GM21528 (cell line): ENCODE results near the gene SFXN5.

Experiments
- ATAC-seq: cut with Tn5 transposase; IDR thresholded peaks from one replicate; pipeline ENCODE4 v1.9.1; 2021; ENCODE audit warnings: mild to moderate bottlenecking, moderate library complexity; ENCODE audit not compliant: unreplicated experiment, low FRiP score

Gene SFXN5

DNA sequence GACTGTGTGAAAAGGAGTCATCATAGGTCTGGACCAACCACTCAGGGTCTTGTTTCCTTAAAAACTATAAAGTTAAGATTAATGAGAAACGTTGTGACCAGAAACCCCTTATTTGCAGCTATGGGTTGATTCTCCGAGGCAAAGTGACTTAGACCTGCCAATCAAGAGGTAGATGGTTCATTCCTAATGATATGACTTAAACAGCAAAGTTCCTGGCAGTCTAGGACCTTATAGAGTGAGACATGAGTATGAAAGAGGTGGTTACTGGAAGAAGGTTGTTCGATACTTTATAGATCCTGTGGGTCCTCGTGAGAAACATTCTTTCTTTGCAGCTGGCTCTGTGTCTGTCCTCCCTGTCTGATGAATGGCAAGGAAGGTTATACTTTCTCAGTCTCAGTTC is 8.0 kb downstream of the SFXN5 start:
- no peak for ATAC-seq

GRCh38 chr2:73059106-73059505 is 12.4 kb downstream of the SFXN5 start:
- no peak for ATAC-seq

DNA sequence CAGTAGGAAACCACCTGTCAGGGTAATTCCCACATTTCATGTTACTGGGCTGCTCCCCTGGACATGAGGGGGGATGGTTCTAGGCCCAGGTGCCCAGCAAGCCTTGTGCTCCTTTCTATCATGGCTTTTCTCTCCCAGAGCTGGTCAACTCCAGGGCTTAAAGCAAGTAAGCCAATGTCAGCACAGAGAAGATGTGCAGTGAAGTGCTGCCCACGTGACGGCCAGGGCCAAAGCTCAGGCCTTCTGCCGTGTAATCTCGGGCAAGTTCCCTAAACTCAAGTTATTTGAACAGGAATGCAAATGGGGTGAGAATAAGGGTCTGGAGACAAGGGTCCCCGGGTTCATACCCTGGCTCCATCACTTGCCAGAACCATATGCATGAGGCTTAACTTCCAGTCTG is 16.5 kb downstream of the SFXN5 start:
- ATAC-seq, result no peak

- no peak for ATAC-seq
These were observed 18.0 kb downstream of the SFXN5 start for GRCh38 chr2:73053316-73054114.

DNA sequence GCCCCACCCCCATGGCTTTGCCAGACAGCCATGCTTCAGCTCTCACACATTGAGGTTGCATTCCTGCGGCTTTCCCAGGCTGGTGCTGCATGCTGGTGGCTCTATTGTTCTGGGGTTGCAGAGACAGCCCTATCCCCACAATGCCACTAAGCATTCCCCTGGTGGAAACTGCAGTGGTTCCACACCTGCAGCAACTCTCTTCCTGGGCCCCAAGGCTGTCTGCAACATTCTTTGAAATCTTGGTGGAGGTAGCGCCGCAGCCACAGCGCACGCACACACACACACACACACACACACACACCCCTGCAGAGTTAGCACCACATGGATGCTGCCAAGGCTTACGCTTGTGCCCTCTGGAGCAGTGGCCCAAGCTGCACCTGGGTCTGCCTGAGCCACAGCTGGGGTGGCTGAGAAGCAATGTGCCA is 21.4 kb downstream of the SFXN5 start:
- ATAC-seq, result no peak

DNA sequence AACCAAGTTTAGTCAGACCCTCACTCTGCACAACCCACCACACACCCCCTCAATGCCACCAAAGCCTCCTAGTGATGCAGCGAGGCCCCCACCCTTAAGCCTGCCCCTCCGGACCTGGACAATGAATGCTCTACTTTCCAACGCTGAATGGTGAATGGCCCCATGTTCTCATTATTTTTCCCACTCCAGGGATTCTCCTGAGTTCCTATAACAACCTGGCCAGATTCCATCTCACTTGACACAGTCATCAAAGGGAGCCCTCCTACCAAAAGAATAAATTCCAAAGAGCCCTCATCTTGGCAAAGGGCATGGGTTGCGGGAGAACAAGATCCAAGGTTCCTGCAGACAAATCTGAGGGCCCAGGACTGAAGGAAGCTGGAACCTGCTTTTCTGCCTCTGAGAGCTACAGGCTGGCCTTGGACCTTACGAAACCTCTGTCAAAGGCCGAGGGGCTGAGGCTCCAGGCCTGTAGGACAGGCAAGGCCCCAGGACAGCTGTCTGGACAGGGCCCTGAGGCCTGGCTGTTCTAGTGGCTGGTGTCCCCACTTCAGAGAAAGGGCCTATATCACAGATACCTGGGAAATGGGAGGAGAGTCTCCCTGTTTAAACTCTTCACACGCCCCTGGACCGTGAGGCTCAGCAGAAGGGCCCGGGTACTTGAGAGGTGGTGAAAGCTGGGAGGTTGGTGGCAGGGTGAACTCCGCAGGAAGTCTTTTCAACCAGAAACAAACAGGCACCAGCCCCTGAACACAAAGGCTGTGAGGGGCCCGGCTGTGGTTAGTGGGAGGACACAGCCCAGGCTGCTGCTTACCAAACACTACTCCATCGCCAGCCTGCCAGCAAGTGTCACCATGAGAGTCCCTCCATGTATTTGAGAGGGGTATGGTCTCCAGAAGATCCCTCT is 27.3 kb downstream of the SFXN5 start:
- ATAC-seq, result no peak

DNA sequence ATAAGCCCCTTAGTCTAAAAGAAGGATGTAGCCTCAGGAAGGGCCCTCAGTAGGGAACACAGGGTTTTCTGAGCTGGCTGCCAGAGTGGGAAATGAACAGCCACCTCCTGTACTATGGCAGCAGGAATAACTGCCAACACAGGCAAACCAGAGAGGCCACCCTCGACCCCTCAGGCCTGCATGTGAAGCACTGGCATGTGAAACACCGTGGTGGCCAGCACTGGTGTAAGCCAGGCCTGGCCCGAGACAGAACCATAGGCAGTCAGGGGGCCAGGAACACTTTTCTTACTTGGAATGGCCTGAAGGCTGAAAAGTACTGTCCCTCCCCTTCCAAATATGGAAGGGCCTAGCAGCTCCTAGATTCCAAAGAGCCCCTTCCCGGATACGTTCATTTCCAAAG is 28.2 kb downstream of the SFXN5 start:
- no peak for ATAC-seq

DNA sequence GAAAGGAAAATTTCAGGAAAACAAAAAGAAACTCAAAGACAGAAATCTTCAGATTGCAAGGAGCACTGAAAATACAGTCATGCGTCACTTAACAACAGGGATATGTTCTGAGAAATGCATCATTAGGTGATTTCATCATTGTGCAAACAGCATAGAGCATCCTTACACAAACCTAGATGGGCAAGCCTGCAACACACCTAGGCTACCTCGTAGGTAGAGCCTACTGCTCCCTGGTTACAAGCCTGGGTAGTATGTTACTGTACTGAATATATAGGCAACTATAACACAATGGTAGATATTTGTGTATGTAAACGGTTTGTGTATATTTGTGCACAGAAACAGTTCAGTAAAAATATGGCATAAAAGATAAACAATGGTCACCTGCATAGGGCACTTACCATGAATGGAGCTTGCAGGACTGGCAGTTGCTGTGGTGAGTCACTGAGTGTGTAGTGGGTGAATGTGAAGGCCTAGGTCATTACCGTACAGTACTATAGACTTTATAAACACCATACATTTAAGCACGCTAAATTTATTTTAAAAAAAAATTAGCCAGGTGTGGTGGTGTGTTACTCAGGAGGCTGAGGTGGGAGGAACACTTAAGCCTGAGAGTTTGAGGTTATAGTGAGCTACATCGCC is 33.4 kb downstream of the SFXN5 start:
- no peak for ATAC-seq

DNA sequence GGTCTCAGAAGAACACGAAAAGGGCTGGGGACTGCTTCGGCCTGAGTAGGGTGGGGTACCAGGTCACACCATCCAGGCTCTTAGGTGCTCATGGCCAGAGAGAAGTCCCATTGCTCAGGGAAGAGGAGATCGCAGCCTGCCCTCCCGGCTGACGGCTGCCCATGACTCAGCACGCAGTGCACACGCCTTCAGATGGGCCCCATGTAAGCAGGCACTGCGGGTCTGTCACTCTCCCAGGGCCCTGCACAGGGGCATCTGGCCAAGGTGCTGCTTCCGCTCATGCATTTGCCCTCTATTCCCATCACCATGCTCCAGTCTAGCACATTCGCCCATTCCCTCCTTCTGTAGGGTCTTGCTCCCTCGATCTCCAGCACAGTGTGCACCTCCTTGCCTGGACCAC is 34.7 kb downstream of the SFXN5 start:
- ATAC-seq, result no peak

GRCh38 chr2:73035899-73036711 is 35.4 kb downstream of the SFXN5 start:
- no peak for ATAC-seq

DNA sequence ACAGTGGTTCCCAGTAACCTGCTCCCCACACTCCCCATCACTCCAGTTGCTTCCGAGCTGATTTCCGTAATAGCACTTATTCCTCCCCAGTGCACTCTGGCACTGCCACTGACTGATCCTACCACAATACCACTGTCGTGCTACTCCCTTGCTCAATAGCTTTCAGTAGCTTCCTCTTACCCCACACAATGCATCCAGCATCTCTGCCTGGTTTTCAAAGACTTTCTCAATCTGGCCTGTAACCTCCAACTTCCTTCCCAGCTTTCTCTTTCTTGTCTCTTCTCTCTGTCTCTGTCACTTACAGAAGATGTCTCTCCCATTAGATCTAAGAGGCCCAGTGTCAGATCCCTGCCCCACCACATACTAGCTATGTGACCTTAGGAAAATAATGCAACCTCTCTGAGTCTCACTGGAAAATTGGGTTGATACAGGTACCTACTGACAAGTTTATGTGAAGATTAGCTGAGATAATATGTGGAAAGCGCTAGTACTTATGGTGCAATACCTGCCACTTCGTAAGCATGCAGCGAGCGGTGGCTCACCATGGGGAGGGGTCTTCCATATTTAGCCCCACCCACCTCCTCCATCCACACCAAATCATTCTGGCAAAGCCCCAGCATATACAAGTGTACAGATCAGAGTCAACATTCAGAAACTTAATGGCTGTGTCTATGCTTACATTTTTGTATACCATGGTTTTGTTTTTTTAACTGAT is 36.7 kb downstream of the SFXN5 start:
- no peak for ATAC-seq

DNA sequence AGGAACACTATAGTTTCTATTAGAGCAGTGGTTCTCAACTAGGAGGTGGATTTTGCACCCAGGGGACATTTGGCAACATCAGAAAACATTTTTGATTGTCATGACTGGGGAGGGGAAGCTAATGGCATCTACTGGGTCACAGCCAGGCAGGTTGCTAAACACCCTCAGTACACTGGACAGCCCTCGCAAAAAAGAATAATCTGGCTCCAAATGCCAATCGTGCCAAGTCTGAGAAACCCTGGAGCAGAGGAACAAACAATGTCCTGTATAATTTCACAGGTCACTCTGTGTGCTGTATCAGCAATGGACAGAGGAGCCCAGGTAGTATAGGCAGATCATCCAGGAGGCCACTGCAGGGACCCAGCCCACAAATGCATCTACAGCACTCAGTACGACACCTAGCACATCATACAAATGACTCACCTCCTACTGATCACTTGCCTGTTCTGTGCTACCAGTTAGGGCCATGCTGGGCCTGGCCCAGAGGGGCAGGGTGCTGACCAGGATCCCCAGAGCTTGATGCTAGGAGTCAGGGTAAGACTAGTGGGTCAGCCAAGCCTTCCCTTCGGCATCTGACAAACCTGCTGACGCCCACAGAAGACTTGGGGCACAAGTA is 37.6 kb downstream of the SFXN5 start:
- no peak for ATAC-seq

- no peak for ATAC-seq
These were observed 38.3 kb downstream of the SFXN5 start for GRCh38 chr2:73033142-73033765.

- no peak for ATAC-seq
These were observed 38.8 kb downstream of the SFXN5 start for GRCh38 chr2:73032702-73033097.

DNA sequence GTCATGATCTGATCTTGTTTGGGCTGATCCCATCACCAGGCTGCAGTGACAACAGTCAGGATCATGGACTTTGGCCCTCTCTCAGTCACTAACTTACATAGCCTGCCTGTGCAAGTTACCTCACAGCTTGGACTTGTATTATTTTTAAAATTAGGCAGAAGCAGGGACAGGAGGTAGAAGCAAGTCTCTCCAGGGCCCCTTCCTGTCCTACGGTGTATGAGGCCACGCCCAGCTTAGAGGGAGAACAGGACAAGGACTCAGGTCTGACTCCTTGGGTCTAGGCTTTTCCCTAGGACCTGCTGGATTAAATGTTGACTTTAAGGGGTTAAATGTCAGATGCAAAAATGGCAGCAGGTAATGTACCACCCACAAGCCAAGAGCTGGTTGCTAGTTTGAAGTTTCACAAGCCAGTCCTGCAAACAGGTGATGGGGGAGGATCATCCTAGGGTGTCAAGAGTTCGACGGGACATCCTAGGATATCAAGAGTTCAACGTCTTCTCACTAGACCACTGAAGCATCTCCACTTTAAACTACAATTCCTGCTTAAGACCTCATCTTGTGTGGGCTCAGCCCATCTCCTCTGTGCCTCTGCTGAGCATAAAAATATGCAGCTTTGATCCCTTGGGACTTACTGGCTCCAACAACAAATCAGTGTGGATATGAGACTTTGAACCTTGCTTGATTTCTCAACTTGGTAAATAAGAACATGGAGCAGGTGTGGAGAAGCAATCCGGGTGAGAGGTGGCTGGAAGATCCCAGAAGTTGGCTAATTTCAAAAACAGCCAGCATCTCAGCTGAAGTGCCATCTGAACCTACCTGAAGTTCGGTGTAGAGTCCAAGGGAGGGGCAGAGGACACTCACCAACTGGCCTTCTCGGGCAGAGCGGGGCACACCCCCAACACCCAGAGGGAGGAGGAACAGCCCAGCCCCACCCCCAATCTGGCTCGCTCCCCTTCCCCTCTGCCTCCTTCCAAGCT is 39.5 kb downstream of the SFXN5 start:
- no peak for ATAC-seq

GRCh38 chr2:73031095-73031678 is 40.3 kb downstream of the SFXN5 start:
- no peak for ATAC-seq

DNA sequence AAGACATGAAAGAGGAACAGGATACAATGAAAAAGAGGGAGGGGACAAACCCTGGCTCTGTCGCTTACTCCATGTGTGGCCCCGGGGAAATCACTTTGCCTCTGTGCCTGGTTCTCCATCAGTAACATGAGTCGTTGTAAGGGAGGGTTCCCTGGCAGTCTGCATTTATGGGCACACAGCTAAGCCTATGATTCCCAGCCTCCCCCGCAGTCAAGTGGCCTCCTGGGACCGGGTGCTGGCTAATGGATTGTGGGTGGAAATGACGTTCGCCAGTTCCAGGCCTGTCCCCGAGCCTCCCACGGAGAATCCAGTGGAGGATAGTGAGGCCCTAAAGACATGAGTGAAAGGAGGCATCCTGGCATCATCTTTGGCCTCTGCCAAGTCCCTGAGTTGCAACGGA is 42.7 kb downstream of the SFXN5 start:
- no peak for ATAC-seq
